ENCODE measurements around the gene KRT9. TPM values are rescaled to one million over a fixed set of nuclear protein-coding genes. Genes with fewer than 3 reads are reported as not detected.
"Not testable (repeated sequence)": the region's sequence is repeated elsewhere in the genome, so short reads cannot be mapped to it uniquely, and the experiment has no call there.

KRT9 gene
- total RNA-seq, 2 experiments from 2014 or later = not detected

DNA sequence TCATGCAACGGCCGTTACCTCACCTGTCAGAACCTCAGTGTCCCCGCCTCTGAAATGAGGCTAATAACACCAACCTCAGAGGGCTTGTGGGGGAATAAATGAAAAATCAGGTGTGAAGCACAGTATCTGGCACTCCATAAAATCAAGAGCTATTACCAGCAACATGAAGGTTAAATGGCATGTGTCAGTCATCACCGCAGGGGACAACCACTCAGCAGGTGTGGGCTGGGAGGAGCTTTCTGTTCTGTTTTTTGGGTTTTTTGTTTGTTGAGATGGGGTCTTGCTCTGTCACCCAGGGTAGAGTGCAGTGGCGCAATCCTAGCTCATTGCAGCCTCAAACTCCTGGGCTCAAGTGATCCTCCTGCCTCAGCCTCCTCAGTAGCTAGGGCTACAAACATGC lies 26.9 kb downstream of the KRT9 start:
- TF ChIP-seq, protein P1, sequence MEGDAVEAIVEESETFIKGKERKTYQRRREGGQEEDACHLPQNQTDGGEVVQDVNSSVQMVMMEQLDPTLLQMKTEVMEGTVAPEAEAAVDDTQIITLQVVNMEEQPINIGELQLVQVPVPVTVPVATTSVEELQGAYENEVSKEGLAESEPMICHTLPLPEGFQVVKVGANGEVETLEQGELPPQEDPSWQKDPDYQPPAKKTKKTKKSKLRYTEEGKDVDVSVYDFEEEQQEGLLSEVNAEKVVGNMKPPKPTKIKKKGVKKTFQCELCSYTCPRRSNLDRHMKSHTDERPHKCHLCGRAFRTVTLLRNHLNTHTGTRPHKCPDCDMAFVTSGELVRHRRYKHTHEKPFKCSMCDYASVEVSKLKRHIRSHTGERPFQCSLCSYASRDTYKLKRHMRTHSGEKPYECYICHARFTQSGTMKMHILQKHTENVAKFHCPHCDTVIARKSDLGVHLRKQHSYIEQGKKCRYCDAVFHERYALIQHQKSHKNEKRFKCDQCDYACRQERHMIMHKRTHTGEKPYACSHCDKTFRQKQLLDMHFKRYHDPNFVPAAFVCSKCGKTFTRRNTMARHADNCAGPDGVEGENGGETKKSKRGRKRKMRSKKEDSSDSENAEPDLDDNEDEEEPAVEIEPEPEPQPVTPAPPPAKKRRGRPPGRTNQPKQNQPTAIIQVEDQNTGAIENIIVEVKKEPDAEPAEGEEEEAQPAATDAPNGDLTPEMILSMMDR (IDR thresholded peaks at IDR 0.05) = no peak
- Mint-ChIP-seq H3K4me1 (ENCODE audit: low read depth) (peaks cover 20% of the 10 kb centered on the region), H3K9me3 (peaks cover 10% of the 10 kb centered on the region), H3K36me3 (ENCODE audit: low read depth) (no peaks in the 10 kb centered on the region), H3K4me3 (no peak overlapping the region), H3K27ac (no peak overlapping the region), H3K27me3 (peaks cover 2% of the 10 kb centered on the region)
- ATAC-seq = no peak
- CTCF ChIA-PET = interaction anchor here (1.1 to 3.5 kb wide), 3 partner anchors 104 to 121 kb away, joined by 3 to 14 read pairs (median 8); no protein-coding TSS in a partner anchor
- DNase-seq = no peak
- POLR2A ChIA-PET = interaction anchor here (0.7 to 1.1 kb wide), 2 partner anchors 13 to 146 kb away, joined by 3 read pairs; no protein-coding TSS in a partner anchor
- intact Hi-C loops (cut with micrococcal nuclease) = no loop called here

DNA sequence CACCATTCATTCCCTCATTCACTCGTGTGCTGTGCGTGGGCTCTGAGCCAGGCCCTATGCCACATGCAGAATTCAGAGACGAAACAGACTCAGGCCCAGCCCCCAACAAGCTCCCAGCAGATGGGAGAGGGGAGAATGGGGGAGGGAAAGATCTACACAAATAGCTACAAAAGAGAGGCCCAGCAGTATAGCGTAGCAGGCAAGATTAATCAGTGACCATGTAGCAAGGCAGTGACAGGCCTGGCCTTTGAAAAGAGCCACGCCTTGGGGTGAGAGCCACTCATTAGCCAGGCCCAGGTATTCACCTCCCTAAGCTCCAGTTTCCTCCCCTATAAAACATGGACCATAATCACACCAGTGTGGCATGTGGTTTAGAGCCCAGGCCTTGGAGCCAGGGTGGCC lies 27.4 kb downstream of the KRT9 start:
- POLR2A ChIA-PET = interaction anchor here (0.7 to 1.1 kb wide), 2 partner anchors 14 to 147 kb away, joined by 3 read pairs; no protein-coding TSS in a partner anchor
- no peak overlapping the region for H3K4me3 Mint-ChIP-seq
- CTCF ChIA-PET = interaction anchor here (1.1 to 3.5 kb wide), 3 partner anchors 104 to 121 kb away, joined by 3 to 14 read pairs (median 8); no protein-coding TSS in a partner anchor
- TF ChIP-seq, protein P1 (IDR thresholded peaks at IDR 0.05) = no peak
- no peaks in the 10 kb centered on the region for H3K36me3 Mint-ChIP-seq (ENCODE audit: low read depth)
- no peak overlapping the region for H3K27ac Mint-ChIP-seq
- ATAC-seq = no peak
- H3K9me3 Mint-ChIP-seq = peaks cover 10% of the 10 kb centered on the region
- peaks cover 20% of the 10 kb centered on the region for H3K4me1 Mint-ChIP-seq (ENCODE audit: low read depth)
- no peak for DNase-seq
- intact Hi-C loops (cut with micrococcal nuclease) = no loop called here
- peaks cover 2% of the 10 kb centered on the region for H3K27me3 Mint-ChIP-seq

DNA sequence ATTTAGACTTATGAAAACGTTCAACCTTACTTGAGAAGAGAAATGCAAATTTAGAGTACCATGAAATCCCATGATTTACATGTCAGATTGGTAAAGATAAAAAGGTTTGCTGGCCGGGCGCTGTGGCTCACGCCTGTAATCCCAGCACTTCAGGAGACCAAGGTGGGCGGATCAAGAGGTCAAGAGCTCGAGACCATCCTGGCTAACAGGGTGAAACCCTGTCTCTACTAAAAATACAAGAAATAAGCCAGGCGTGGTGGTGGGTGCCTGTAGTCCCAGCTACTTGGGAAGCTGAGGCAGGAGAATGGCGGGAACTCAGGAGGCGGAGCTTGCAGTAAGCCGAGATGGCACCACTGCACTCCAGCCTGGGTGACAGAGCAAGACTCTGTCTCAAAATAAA lies 29.1 kb downstream of the KRT9 start:
- H3K4me1 Mint-ChIP-seq (ENCODE audit: low read depth); H3K27me3 Mint-ChIP-seq; ATAC-seq; H3K4me3 Mint-ChIP-seq; H3K27ac Mint-ChIP-seq; H3K36me3 Mint-ChIP-seq (ENCODE audit: low read depth); intact Hi-C loops (cut with micrococcal nuclease); DNase-seq: not testable (repeated sequence)
- H3K9me3 Mint-ChIP-seq = peaks cover 10% of the 10 kb centered on the region
- POLR2A ChIA-PET = interaction anchor here (1.4 kb wide), 1 partner anchor 10 kb away, joined by 4 read pairs; no protein-coding TSS in a partner anchor
- CTCF ChIA-PET = interaction anchor here (1.0 to 3.5 kb wide), 3 partner anchors 17 to 120 kb away, joined by 3 to 14 read pairs (median 9); no protein-coding TSS in a partner anchor

DNA sequence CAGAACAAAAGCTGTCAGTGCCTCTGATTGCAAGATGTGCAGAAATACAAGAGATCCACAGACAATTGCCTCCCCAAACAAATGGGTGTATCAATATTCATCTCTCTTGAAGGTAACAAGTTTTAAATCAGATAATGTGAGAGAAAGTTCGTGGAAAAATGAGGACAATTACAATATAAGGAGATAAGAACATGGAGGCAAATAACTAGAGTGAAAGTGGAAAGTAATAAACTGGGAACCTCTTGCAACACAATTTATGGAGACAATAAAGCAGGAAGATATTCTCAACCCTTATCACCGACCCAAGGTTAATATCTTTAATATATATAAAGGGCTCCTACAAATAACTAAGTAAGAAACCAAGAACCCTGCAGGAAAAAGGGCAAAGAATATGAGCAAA lies 29.5 kb downstream of the KRT9 start:
- POLR2A ChIA-PET = interaction anchor here (0.5 to 1.4 kb wide), 2 partner anchors 9 to 185 kb away, joined by 3 to 4 read pairs; no protein-coding TSS in a partner anchor
- DNase-seq (no peak), ATAC-seq (no peak)
- CTCF ChIA-PET = interaction anchor here (1.0 to 3.5 kb wide), 3 partner anchors 17 to 121 kb away, joined by 3 to 14 read pairs (median 9); no protein-coding TSS in a partner anchor
- peaks cover under 1% of the 10 kb centered on the region for H3K4me1 Mint-ChIP-seq (ENCODE audit: low read depth)
- no peak overlapping the region for H3K27ac Mint-ChIP-seq
- H3K9me3 Mint-ChIP-seq = peaks cover 9% of the 10 kb centered on the region
- peaks cover 3% of the 10 kb centered on the region for H3K27me3 Mint-ChIP-seq
- H3K36me3 Mint-ChIP-seq (ENCODE audit: low read depth) = no peaks in the 10 kb centered on the region
- H3K4me3 Mint-ChIP-seq = no peak overlapping the region
- intact Hi-C loops (cut with micrococcal nuclease) = no loop called here
- TF ChIP-seq, protein P1 (IDR thresholded peaks at IDR 0.05) = no peak

DNA sequence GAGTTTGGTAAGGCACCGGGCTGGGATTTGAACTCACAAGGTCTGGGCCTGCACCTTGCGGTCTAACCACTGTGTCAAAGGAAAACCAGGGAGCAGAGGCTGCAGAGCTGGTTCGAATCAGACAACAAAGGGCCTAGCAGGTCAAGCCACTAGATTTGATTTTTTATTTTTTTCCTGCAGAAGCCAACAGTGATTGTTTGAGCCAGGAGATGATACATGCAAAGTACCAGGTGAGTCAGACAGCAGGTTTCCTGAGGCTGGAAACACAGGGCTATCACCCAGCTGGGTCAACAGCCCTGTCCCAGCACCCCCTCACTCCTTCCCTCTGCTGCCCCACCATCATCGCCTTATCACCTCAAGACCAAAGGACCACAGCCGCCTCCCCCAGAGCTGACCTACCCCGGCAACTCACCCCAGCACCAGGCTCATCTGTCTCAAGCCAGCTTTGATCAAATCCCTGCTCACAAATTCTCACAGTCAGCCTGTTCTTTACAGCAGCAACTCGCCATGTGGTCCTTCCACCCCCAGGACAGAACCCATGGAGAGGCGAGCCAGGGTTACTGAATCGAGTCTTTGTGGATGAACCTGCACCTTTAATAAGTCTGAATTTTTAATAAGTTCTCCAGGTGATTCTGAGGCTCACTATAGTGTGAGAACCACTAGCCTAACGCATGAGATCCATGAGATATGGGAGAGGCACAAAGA lies 30.8 kb downstream of the KRT9 start:
- ChIA-PET POLR2A (interaction anchor here (1.8 kb wide), 1 partner anchor 11 kb away, joined by 4 read pairs; no protein-coding TSS in a partner anchor), CTCF (interaction anchor here (0.6 to 2.3 kb wide), 4 partner anchors 8 to 220 kb away, joined by 3 to 17 read pairs (median 6); no protein-coding TSS in a partner anchor)
- Mint-ChIP-seq H3K9me3 (no peaks in the 10 kb centered on the region), H3K4me1 (ENCODE audit: low read depth) (no peaks in the 10 kb centered on the region), H3K27me3 (peaks cover 7% of the 10 kb centered on the region), H3K4me3 (no peak overlapping the region), H3K27ac (no peak overlapping the region), H3K36me3 (ENCODE audit: low read depth) (no peaks in the 10 kb centered on the region)
- TF ChIP-seq, protein P1 (IDR thresholded peaks at IDR 0.05) = no peak
- DNase-seq = no peak
- intact Hi-C loops (cut with micrococcal nuclease) = no loop called here
- no peak for ATAC-seq
